A549 treated with dexamethasone at 1 μM for 4 hours (cell line): ENCODE results near the gene ZNF544. TPM values are rescaled to one million over a fixed set of nuclear protein-coding genes. Genes with fewer than 3 reads are reported as not detected.

ENCODE experiments used
- total RNA-seq: library from RNA; stranded (reverse); fragments of 200-300 nt; extraction: Qiagen RNA extraction; gene quantifications from 5 replicates; pipeline ENCODE4 v1.2.3, GENCODE V29; 2022

Gene ZNF544
- 11.2 to 18.7 TPM (median 17.9 TPM) in 5 replicates for total RNA-seq

GRCh38 chr19:58228585-58229254, at the start of gene ZNF544:
ZNF544 (plus strand) TSS chr19:58228914; CDS start chr19:58244024, 15,110 bp downstream.

GRCh38 chr19:58182989-58183816, 45.5 kb upstream of the ZNF544 start, which contains the start of gene ZNF274:
ZNF274 (plus strand) TSS chr19:58183061; CDS start chr19:58183966, 905 bp downstream.

GRCh38 chr19:58278541-58279041, 49.9 kb downstream of the ZNF544 start, which contains the start of gene ZNF8:
ZNF8 (plus strand) TSS chr19:58278955; CDS start chr19:58279082, 127 bp downstream.

GRCh38 chr19:58305065-58305931, 76.6 kb downstream of the ZNF544 start, which contains the start of gene ERVK3-1:
ERVK3-1 (plus strand) TSS chr19:58305377; CDS start chr19:58312169, 6,792 bp downstream.

Other genes starting within 250 kb of the ZNF544 start
- gene ZNF606, start 226.1 kb upstream of the ZNF544 start, total RNA-seq = 1.3 to 3.8 TPM (median 2.3 TPM) in 5 replicates
- gene ZSCAN1, start 194.9 kb upstream of the ZNF544 start, total RNA-seq = not detected in 5 replicates
- not detected in 5 replicates for gene ZNF135, start 169.6 kb upstream of the ZNF544 start, total RNA-seq
- 1.3 to 3.6 TPM (median 2.2 TPM) in 5 replicates for gene ZSCAN18, start 130.7 kb upstream of the ZNF544 start, total RNA-seq
- gene ZNF329, start 78.1 kb upstream of the ZNF544 start, total RNA-seq = 2.7 to 3.5 TPM (median 3.2 TPM) in 5 replicates
- gene ZNF274, start 45.9 kb upstream of the ZNF544 start, total RNA-seq = 12.1 to 13.7 TPM (median 13.0 TPM) in 5 replicates
- gene ZNF8, start 50.0 kb downstream of the ZNF544 start, total RNA-seq = 1.2 to 1.5 TPM (median 1.3 TPM) in 5 replicates
- 89.6 to 105 TPM (median 92.7 TPM) in 5 replicates for gene ERVK3-1, start 76.5 kb downstream of the ZNF544 start, total RNA-seq
- 2.5 to 3.2 TPM (median 2.9 TPM) in 5 replicates for gene ZSCAN22, start 98.1 kb downstream of the ZNF544 start, total RNA-seq
- 8.6 to 11.0 TPM (median 10.2 TPM) in 5 replicates for gene A1BG, start 124.6 kb downstream of the ZNF544 start, total RNA-seq
- gene ZNF497, start 133.8 kb downstream of the ZNF544 start, total RNA-seq = 0.74 to 1.6 TPM (median 1.1 TPM) in 5 replicates
- 0.86 to 1.5 TPM (median 1.2 TPM) in 5 replicates for gene ZNF837, start 152.1 kb downstream of the ZNF544 start, total RNA-seq
- gene RPS5, start 158.4 kb downstream of the ZNF544 start, total RNA-seq = 1,918 to 2,176 TPM (median 2,046 TPM) in 5 replicates
- 0.11 to 0.19 TPM (median 0.17 TPM) in 3 of 5 replicates, not detected in the others for gene RNF225, start 166.7 kb downstream of the ZNF544 start, total RNA-seq
- 17.0 to 19.0 TPM (median 18.4 TPM) in 5 replicates for gene ZNF584, start 179.7 kb downstream of the ZNF544 start, total RNA-seq
- 0.08 to 0.14 TPM (median 0.09 TPM) in 5 replicates for gene ZNF132, start 211.2 kb downstream of the ZNF544 start, total RNA-seq
- 5.5 to 7.9 TPM (median 7.5 TPM) in 5 replicates for gene ZNF324B, start 222.7 kb downstream of the ZNF544 start, total RNA-seq
- gene ZNF324, start 238.2 kb downstream of the ZNF544 start, total RNA-seq = 8.1 to 10.5 TPM (median 10.2 TPM) in 5 replicates
- 9.8 to 12.3 TPM (median 11.4 TPM) in 5 replicates for gene ZNF446, start 247.4 kb downstream of the ZNF544 start, total RNA-seq